OCI-LY7 (cell line): ENCODE results near the gene PRKN. TPM values are rescaled to one million over a fixed set of nuclear protein-coding genes. Genes with fewer than 3 reads are reported as not detected.

Experiments
- BruUV-seq: library from RNA; stranded (reverse); fragments of 400-500 nt; replicated peaks from 2 replicates; lab custom pipeline; 2021; lab: Mats Ljungman, UMichigan
- CTCF ChIA-PET: fragments of 300-600 bp; sonication (Branson Sonifier 250); formaldehyde crosslinking; loops from one replicate; lab custom pipeline; 2022; ENCODE audit warnings: antibody characterized with exemption; ENCODE audit not compliant: unreplicated experiment; lab: Charles Lee
- POLR2A ChIA-PET: fragments of 300-600 bp; sonication (Branson Sonifier 250); formaldehyde crosslinking; loops from one replicate; lab custom pipeline; 2022; ENCODE audit warnings: antibody characterized with exemption; lab: Charles Lee
- DNase-seq: peaks from one replicate; pipeline ENCODE4 v3.0.0-alpha.2; 2015; ENCODE audit warnings: low spot score
- H2AFZ ChIP-seq: fragments of 200-600 bp; sonication (generic), shearing (Covaris generic); 2 replicates; pipeline ENCODE4 v1.6.1; 2014; ENCODE audit warnings: mild to moderate bottlenecking, antibody characterized with exemption, low read length, moderate library complexity
- H3K27ac ChIP-seq: fragments of 200-600 bp; sonication (generic); 2 replicates; pipeline ENCODE4 v1.5.1; 2014; ENCODE audit warnings: mixed run types, low read depth, mild to moderate bottlenecking, moderate library complexity, low read length, inconsistent platforms; ENCODE audit not compliant: poor library complexity, severe bottlenecking
- H3K36me3 ChIP-seq: fragments of 200-600 bp; sonication (generic); 2 replicates; pipeline ENCODE4 v1.6.1; 2014; ENCODE audit warnings: mild to moderate bottlenecking, antibody characterized with exemption, low read length, moderate library complexity, mixed read lengths; ENCODE audit not compliant: insufficient read depth
- H3K4me1 ChIP-seq: fragments of 200-600 bp; sonication (generic); 2 replicates; pipeline ENCODE4 v1.5.1; 2014; ENCODE audit warnings: mild to moderate bottlenecking, low read length; ENCODE audit not compliant: insufficient read depth, poor library complexity, severe bottlenecking
- H3K4me2 ChIP-seq: fragments of 200-600 bp; sonication (generic); 2 replicates; pipeline ENCODE4 v1.6.1; 2014; ENCODE audit warnings: mild to moderate bottlenecking, low read length
- H3K4me3 ChIP-seq: fragments of 200-600 bp; sonication (generic); 2 replicates; pipeline ENCODE4 v1.5.1; 2014; ENCODE audit warnings: mild to moderate bottlenecking, low read depth, low read length; ENCODE audit not compliant: poor library complexity, severe bottlenecking
- H3K79me2 ChIP-seq: fragments of 200-600 bp; sonication (generic); 2 replicates; pipeline ENCODE4 v1.6.1; 2016; ENCODE audit warnings: low read depth, mild to moderate bottlenecking, low read length, moderate library complexity, mixed read lengths; ENCODE audit not compliant: insufficient read depth
- H3K9me2 ChIP-seq: fragments of 200-600 bp; sonication (generic); 2 replicates; pipeline ENCODE4 v1.6.1; 2016; ENCODE audit warnings: mild to moderate bottlenecking, low read length, mixed read lengths; ENCODE audit not compliant: insufficient read depth
- H3K9me3 ChIP-seq: fragments of 200-600 bp; sonication (generic); 2 replicates; pipeline ENCODE4 v1.6.1; 2014; ENCODE audit warnings: mild to moderate bottlenecking, mixed run types, low read length, mixed read lengths
- H4K20me1 ChIP-seq: fragments of 200-600 bp; sonication (generic); 2 replicates; pipeline ENCODE4 v1.6.1; 2014; ENCODE audit warnings: mild to moderate bottlenecking, antibody characterized with exemption, low read length, moderate library complexity, mixed read lengths; ENCODE audit not compliant: insufficient read depth
- EZH2phosphoT487 ChIP-seq: fragments of 200-600 bp; sonication (generic); IDR thresholded peaks from 2 replicates; pipeline ENCODE4 v1.6.1; 2018; ENCODE audit warnings: low read depth, borderline replicate concordance, mild to moderate bottlenecking, mixed run types, antibody characterized with exemption, low read length, moderate library complexity, mixed read lengths
- intact Hi-C: fragments of 100-400 bp; cut with micrococcal nuclease; formaldehyde crosslinking; loops from one replicate; pipeline ENCODE4 v1.10.0; 2022; ENCODE audit not compliant: unreplicated experiment
- total RNA-seq, 2 experiments: library from RNA; depleted of rRNA in 1 of 2; stranded (reverse); fragments of >200 nt in 1 of 2; shearing (Covaris generic) in 1 of 2; gene quantifications; 2 replicates each; pipeline ENCODE4 v1.2.3, GENCODE V29; 2014 to 2022
- TF ChIP-seq, protein P1 (sequence below): fragments of 200-600 bp; sonication (generic); conservative IDR thresholded peaks from 2 replicates; pipeline ENCODE4 v1.5.1; 2014; ENCODE audit warnings: mild to moderate bottlenecking, antibody characterized with exemption, low read length, moderate library complexity, mixed read lengths

PRKN gene
- total RNA-seq, 2 experiments from 2014 or later = 1.3 to 2.0 TPM

DNA sequence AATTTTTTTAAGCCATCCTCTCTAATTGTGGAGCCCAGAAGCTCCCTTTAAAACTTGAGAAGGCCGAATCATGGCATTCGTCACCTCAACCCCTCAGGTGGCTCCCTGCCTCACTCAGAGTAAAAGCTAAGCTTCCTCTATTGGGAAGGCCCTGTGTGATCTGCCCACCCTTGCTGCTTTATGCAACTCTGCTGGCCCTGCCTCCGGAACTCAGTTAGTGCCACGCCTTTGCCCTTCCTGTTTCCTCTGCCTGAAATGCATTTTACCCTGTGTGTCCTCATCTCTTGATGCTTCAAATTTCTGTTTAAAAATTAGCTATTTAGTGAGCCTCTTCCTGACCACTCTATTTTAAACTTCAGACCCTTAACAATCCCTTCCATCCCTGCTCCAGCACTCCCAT lies 5.9 kb upstream of the PRKN start:
- Histone ChIP-seq H3K9me3 (no peaks in the 10 kb centered on the region), H2AFZ (peak overlapping the region; percentile 72), H3K9me2 (no peaks in the 10 kb centered on the region), H3K79me2 (no peaks in the 10 kb centered on the region), H3K27ac (no peak overlapping the region), H3K4me2 (no peak overlapping the region), H4K20me1 (no peaks in the 10 kb centered on the region), H3K36me3 (no peaks in the 10 kb centered on the region), H3K4me3 (no peak overlapping the region), H3K4me1 (no peaks in the 10 kb centered on the region)
- ChIA-PET POLR2A (no interaction called here), CTCF (no interaction called here)
- no TSS peak for BruUV-seq
- peak; percentile 23 for DNase-seq
- TF ChIP-seq, protein P1, sequence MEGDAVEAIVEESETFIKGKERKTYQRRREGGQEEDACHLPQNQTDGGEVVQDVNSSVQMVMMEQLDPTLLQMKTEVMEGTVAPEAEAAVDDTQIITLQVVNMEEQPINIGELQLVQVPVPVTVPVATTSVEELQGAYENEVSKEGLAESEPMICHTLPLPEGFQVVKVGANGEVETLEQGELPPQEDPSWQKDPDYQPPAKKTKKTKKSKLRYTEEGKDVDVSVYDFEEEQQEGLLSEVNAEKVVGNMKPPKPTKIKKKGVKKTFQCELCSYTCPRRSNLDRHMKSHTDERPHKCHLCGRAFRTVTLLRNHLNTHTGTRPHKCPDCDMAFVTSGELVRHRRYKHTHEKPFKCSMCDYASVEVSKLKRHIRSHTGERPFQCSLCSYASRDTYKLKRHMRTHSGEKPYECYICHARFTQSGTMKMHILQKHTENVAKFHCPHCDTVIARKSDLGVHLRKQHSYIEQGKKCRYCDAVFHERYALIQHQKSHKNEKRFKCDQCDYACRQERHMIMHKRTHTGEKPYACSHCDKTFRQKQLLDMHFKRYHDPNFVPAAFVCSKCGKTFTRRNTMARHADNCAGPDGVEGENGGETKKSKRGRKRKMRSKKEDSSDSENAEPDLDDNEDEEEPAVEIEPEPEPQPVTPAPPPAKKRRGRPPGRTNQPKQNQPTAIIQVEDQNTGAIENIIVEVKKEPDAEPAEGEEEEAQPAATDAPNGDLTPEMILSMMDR = no peak
- no peak for TF ChIP-seq EZH2phosphoT487
- intact Hi-C loops = no loop called here

DNA sequence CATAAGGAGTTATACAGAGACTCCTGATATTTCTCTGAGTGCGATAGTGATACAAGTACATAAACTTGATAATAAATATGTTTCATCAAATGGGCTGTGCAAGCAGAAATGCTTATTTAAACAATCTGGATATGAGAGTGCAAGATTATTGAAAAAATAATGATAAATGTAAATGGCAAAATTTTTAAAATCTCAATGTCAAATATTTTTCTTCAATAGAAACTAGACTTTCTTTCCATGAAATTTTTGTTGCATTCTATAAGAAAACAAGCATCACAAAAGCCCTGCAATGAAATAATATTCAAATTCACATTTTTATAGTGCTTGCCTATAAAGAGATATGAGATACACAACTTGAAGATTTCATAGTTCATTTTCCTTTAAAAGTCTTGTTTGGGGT lies 2.9 kb upstream of the PRKN start:
- H3K4me2 ChIP-seq = no peak overlapping the region
- H2AFZ ChIP-seq = no peak overlapping the region
- H4K20me1 ChIP-seq = no peaks in the 10 kb centered on the region
- no peaks in the 10 kb centered on the region for H3K9me3 ChIP-seq
- intact Hi-C loops = no loop called here
- TF ChIP-seq EZH2phosphoT487 = no peak
- TF ChIP-seq, protein P1 = no peak
- CTCF ChIA-PET = no interaction called here
- POLR2A ChIA-PET = interaction anchor here (0.9 kb wide), 1 partner anchor 350 kb away, joined by 3 read pairs; no protein-coding TSS in a partner anchor
- peaks cover 4% of the 10 kb centered on the region for H3K4me1 ChIP-seq
- H3K4me3 ChIP-seq = no peak overlapping the region
- H3K27ac ChIP-seq = no peak overlapping the region
- H3K79me2 ChIP-seq = no peaks in the 10 kb centered on the region
- H3K9me2 ChIP-seq = no peaks in the 10 kb centered on the region
- H3K36me3 ChIP-seq = no peaks in the 10 kb centered on the region
- BruUV-seq = no TSS peak
- no peak for DNase-seq

DNA sequence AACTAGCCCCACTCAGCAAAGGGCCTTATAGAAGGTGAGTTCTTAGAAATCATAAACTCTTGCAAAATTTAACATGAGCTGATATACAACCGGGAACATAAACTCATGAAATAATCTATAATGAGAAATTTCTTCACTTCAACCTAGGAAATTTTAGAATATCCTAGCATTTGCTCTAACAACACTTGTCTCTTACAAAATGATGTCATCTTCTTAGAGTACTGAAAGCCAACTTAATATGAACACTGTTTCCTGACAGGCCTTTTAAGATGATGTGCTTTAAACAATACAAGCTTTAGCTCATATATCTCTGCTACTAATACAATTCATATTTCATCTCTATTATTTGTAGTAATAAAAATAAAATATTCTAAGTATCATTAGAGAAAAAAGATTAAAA lies 1.1 kb upstream of the PRKN start:
- Histone ChIP-seq H4K20me1 (no peaks in the 10 kb centered on the region), H3K4me3 (no peak overlapping the region), H3K79me2 (no peaks in the 10 kb centered on the region), H3K4me1 (peaks cover 4% of the 10 kb centered on the region), H3K4me2 (no peak overlapping the region), H3K9me3 (no peaks in the 10 kb centered on the region), H3K27ac (no peak overlapping the region), H3K9me2 (no peaks in the 10 kb centered on the region), H2AFZ (no peak overlapping the region), H3K36me3 (no peaks in the 10 kb centered on the region)
- BruUV-seq = no TSS peak
- ChIA-PET CTCF (no interaction called here), POLR2A (interaction anchor here (1.0 to 1.6 kb wide), 2 partner anchors 10 to 17 kb away, joined by 4 read pairs; no protein-coding TSS in a partner anchor)
- DNase-seq = no peak
- intact Hi-C loops = loop anchor here (5.0 kb wide), 1 partner anchor 684 kb away; the partner anchor contains the start of gene QKI
- TF ChIP-seq EZH2phosphoT487 = no peak
- TF ChIP-seq, protein P1 = no peak
